GM19452 (cell line): ENCODE data around the gene LGR6.
"Not testable (repeated sequence)": the region's sequence is repeated elsewhere in the genome, so short reads cannot be mapped to it uniquely, and the experiment has no call there.

Source experiments
- ATAC-seq: cut with Tn5 transposase; IDR thresholded peaks from one replicate; pipeline ENCODE4 v1.9.1; 2021; ENCODE audit not compliant: unreplicated experiment

The LGR6 gene

GRCh38 chr1:202261209-202261958 lies 67.8 kb downstream of the LGR6 start:
- ATAC-seq = not testable (repeated sequence)

GRCh38 chr1:202263628-202264027 lies 70.0 kb downstream of the LGR6 start:
- no peak for ATAC-seq

GRCh38 chr1:202264300-202264699 lies 70.7 kb downstream of the LGR6 start:
- no peak for ATAC-seq

DNA sequence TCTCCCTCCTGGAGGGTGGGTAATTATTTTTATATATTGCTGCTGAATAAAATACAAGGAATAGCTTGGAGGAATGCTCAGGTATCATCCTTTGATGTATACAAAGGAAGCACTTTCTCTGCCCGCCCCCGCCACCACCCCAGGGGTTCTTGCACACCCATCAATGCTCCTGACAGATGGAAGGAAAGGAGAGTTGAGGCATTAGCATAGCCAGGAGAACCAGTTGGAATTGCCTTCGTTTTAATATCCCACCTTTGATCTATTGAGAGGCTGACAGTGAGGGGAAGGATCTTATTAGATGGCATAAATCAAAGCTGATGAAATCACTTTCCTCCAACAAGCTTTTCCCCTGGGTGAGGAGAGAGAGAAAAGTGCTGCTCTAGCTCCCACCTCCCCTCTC lies 71.1 kb downstream of the LGR6 start:
- no peak for ATAC-seq

- no peak for ATAC-seq
Observed at GRCh38 chr1:202266061-202266765, 72.6 kb downstream of the LGR6 start.

GRCh38 chr1:202268032-202268431 lies 74.4 kb downstream of the LGR6 start:
- no peak for ATAC-seq

GRCh38 chr1:202268817-202269216 lies 75.2 kb downstream of the LGR6 start:
- ATAC-seq = no peak

DNA sequence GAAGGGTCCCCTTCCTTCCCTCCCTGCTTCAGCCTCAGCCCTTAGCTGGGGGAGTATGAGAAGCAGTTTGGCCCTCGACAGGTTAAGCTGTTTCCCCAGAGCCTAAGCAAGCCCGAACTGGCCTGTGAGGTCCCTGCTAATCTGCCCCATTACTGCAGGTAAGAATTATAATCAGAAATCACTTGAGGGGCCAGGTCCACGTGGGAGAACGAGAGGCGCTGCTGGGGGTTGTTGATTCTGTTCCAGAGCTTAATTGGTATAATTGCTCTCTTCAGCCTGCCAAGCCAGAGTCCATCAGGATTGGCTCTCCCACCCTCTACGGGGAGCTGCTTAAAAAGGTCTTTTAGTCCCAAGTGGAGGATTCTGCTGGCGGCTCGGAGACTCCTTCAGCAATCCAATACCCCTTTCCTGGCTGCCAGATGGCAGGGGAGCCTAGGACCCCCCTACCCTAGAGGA lies 77.3 kb downstream of the LGR6 start:
- no peak for ATAC-seq

DNA sequence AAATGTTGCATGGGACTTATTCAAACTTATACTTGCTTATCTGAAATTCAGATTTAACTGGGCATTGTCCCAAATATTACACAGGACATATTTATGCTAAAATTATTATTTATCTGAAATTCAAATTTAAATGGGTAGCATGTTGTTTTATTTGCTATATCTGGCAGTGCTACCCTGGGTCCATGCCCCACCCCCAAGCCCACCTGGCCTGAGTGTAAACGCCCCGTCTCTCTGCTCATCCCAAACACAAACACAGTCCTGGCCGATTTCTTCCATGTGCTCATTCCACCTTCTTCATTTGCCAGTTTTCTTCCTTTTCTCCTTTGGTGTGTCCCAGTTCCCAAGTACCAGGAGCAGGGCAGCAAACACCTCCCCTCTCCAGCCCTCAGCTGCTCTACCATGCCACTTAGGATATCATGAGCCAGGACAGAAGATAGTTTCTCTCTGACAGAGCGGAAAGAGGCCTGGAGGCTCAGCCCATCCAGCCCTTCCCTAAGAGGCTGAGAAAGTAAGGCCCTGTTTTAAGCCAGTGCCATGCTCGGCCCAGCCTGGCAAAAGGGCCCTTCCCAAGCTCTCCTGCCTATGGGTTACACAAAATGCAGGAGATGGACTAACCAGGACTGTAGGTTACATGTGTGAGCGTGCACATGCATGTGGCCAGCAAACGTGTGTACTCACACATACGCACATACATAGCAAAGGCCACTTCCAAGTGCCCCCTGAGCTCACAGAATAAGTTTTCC lies 78.7 kb downstream of the LGR6 start:
- no peak for ATAC-seq

- no peak for ATAC-seq
Observed at GRCh38 chr1:202274611-202275010, 81.0 kb downstream of the LGR6 start.

GRCh38 chr1:202275061-202275770 lies 81.6 kb downstream of the LGR6 start:
- no peak for ATAC-seq

DNA sequence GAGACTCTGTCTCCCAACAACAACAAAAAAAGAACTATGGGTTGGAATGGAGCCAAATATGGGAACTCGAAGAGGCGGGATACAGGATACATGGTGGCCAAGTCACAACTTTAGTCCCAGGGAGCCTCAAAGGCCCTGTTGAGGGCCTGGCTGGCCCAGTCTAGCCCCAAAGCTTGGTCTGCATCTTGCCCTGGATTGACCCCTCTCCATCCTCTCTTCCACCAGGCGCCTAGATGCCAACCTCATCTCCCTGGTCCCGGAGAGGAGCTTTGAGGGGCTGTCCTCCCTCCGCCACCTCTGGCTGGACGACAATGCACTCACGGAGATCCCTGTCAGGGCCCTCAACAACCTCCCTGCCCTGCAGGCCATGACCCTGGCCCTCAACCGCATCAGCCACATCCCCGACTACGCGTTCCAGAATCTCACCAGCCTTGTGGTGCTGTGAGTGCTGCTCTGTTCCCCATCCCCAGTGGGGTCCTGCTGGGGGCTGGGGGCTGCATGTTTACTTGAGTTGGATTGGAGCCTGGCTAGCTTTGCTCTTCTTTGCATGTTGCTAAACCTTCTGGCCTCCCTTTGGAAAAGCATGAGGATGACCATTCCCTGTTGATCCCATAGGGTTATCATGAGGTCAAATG lies 82.6 kb downstream of the LGR6 start:
- no peak for ATAC-seq

DNA sequence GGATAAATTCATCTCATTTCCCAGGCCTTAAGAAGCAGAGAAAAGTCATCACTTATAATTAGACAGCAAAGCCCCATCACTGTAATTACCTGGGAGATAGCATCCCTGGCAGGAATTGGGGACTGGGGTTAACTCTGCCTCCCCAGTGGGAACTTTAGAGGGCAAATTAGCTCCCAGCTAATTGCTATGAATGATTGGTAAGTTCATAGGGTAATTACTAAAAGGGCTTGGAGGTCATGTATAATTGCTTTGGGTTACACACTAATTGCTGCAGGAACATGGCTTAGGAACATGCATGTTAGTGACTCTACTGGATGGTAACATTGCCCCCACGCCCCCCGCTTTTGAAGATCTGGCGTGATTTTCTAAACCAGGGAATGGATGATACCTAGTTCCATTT lies 83.3 kb downstream of the LGR6 start:
- ATAC-seq = no peak

GRCh38 chr1:202278751-202279150 lies 85.2 kb downstream of the LGR6 start:
- ATAC-seq = no peak

- ATAC-seq = no peak
Observed at GRCh38 chr1:202279806-202280205, 86.2 kb downstream of the LGR6 start.

GRCh38 chr1:202280595-202280994 lies 87.0 kb downstream of the LGR6 start:
- ATAC-seq = no peak

DNA sequence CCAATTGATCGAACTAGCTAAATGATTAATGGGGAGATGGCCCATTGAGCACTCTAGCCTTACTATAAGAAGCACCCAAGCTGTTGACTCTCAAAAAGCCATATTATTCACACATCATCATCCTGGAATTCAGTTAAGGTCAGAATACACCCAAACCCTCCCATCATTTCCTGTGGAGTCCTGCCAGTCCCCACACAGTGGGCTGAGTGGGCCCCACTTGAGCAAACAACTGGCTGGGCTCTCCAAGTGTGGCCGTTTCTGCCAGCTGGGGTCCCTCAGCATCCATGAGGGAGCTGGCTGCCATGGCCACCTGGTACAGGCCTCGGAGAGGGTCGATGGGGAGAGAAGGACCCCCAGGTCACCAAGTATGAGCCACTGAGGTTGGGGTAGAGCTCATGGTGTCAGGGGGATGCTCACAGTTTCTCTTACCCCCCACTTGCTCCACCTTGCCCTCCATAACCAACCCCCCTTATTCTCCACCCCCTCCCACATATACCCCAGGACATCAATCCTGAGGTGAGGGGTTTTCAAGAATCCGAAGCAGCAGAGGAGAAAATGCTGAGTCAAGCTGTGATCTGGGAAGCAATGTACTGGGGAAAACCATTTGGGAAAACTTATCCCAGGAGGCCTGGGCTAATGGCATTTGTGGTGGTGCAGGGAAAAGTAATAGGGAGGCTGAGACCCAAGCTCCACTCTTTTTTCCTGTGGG lies 87.9 kb downstream of the LGR6 start:
- ATAC-seq = no peak

- no peak for ATAC-seq
Observed at GRCh38 chr1:202282025-202282371, 88.4 kb downstream of the LGR6 start.

- ATAC-seq = no peak
Observed at GRCh38 chr1:202282596-202283283, 89.1 kb downstream of the LGR6 start.
